Spleen (tissue), 7 donors: ENCODE data around the gene LRRC31.

ENCODE experiments used
- POLR2A ChIP-seq, 3 donors: fragments of 450-650 bp; IDR thresholded peaks; one replicate each; pipeline ENCODE4 v1.5.1; 2017; ENCODE audit warnings: antibody characterized with exemption in 3 of 3, mild to moderate bottlenecking in 1 of 3
- POLR2AphosphoS5 ChIP-seq, 3 donors: sonication (generic); formaldehyde crosslinking; IDR thresholded peaks; one replicate each; pipeline ENCODE4 v1.5.1; 2017; ENCODE audit warnings: antibody characterized with exemption in 3 of 3
- TF ChIP-seq, protein P1 (sequence below), 11 experiments: fragments of 200-600 bp in 7 of 11; fragments of 450-650 bp in 4 of 11; sonication (generic) in 4 of 11; IDR thresholded peaks in 8 of 11; conservative IDR thresholded peaks in 3 of 11; 1 replicate in 7 of 11; 2 replicates in 4 of 11; pipeline versions ENCODE4 v1.4.0 to v1.8.0; 2016 to 2021; ENCODE audit warnings: antibody characterized with exemption in 11 of 11, inconsistent platforms in 4 of 11, mild to moderate bottlenecking in 1 of 11
- donor health status: DM: no; HTN: no; CAD: no; lungs with moderate emphysema.
- donor health status: DM: no; HTN: no; CAD: no.
- donor health status: DM: no; HTN: no; CAD: no.

DNA sequence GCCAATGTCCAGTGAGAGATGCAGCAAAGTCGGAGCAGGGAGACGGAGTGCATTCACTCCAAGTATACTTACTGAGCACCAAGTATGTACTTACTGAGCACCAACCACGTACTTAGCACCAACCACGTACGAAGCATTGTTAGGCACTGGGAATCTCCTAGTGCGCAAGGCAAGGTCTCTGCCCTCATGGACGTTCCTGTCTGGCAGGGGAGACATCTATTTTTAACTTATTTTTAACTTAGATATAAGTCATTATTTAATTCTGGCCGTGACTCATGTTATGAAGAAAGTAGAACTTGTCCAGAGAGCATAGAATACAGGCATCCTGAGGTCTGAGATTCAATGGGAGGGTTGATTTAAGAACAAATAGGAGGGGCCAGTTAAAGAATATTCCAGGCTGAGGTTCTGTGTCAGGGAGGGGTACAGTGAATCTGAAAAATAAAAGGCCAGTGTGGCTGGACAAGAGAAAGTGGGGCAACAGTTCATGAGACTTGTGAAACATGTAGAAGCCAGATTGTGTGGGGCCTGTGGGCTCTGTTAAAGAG is 9.3 kb upstream of the LRRC31 start:
- TF ChIP-seq POLR2A (IDR thresholded peaks at IDR 0.05) (no peak), POLR2AphosphoS5 (IDR thresholded peaks at IDR 0.05) (no peak)
- TF ChIP-seq, protein P1, sequence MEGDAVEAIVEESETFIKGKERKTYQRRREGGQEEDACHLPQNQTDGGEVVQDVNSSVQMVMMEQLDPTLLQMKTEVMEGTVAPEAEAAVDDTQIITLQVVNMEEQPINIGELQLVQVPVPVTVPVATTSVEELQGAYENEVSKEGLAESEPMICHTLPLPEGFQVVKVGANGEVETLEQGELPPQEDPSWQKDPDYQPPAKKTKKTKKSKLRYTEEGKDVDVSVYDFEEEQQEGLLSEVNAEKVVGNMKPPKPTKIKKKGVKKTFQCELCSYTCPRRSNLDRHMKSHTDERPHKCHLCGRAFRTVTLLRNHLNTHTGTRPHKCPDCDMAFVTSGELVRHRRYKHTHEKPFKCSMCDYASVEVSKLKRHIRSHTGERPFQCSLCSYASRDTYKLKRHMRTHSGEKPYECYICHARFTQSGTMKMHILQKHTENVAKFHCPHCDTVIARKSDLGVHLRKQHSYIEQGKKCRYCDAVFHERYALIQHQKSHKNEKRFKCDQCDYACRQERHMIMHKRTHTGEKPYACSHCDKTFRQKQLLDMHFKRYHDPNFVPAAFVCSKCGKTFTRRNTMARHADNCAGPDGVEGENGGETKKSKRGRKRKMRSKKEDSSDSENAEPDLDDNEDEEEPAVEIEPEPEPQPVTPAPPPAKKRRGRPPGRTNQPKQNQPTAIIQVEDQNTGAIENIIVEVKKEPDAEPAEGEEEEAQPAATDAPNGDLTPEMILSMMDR (IDR thresholded peaks at IDR 0.05 in 8 of 11, conservative IDR thresholded peaks at IDR 0.05 in 3 of 11) = no peak
